SK-N-SH treated with all-trans-retinoic acid at 6 μM for 48 hours (cell line): ENCODE measurements around the gene ATF2.

Source experiments
- BACH2 ChIP-seq: fragments of 250-450 bp; sonication (Bioruptor Pico); IDR thresholded peaks from 2 replicates; pipeline ENCODE4 v1.9.0; 2021; ENCODE audit warnings: mild to moderate bottlenecking, borderline replicate concordance
- ESRRG ChIP-seq: fragments of 250-450 bp; sonication (Bioruptor Pico); IDR thresholded peaks from 2 replicates; pipeline ENCODE4 v1.6.1; 2021; ENCODE audit warnings: mild to moderate bottlenecking
- ISL1 ChIP-seq: fragments of 250-450 bp; sonication (Bioruptor Pico); IDR thresholded peaks from 2 replicates; pipeline ENCODE4 v2.1.2; 2022; ENCODE audit warnings: mild to moderate bottlenecking, moderate library complexity
- PPARA ChIP-seq: fragments of 250-450 bp; sonication (Bioruptor Pico); IDR thresholded peaks from 2 replicates; pipeline ENCODE4 v1.5.0; 2020; ENCODE audit warnings: mild to moderate bottlenecking, borderline replicate concordance
- TCF4 ChIP-seq: fragments of 250-450 bp; sonication (Bioruptor Pico); IDR thresholded peaks from 2 replicates; pipeline ENCODE4 v1.8.0; 2021; ENCODE audit warnings: mild to moderate bottlenecking, moderate library complexity, borderline replicate concordance
- TOX ChIP-seq: fragments of 250-450 bp; sonication (Bioruptor Pico); IDR thresholded peaks from 2 replicates; pipeline ENCODE4 v1.8.0; 2021; ENCODE audit warnings: mild to moderate bottlenecking, moderate library complexity, borderline replicate concordance
- ZFP3 ChIP-seq: fragments of 250-450 bp; sonication (Bioruptor Pico); IDR thresholded peaks from 2 replicates; pipeline ENCODE4 v1.5.0; 2020; ENCODE audit warnings: mild to moderate bottlenecking, moderate library complexity
- ZNF565 ChIP-seq: fragments of 450-650 bp; formaldehyde crosslinking; conservative IDR thresholded peaks from 2 replicates; pipeline ENCODE4 v1.5.0; 2020; ENCODE audit warnings: low read depth, mild to moderate bottlenecking, moderate library complexity
- ZNF70 ChIP-seq: fragments of 450-650 bp; formaldehyde crosslinking; IDR thresholded peaks from 2 replicates; pipeline ENCODE4 v1.5.0; 2020; ENCODE audit warnings: mild to moderate bottlenecking, moderate library complexity
- ZNF8 ChIP-seq: fragments of 450-650 bp; formaldehyde crosslinking; IDR thresholded peaks from 2 replicates; pipeline ENCODE4 v1.5.0; 2020; ENCODE audit warnings: mild to moderate bottlenecking, moderate library complexity
- TF ChIP-seq, protein P1 (sequence below): fragments of 250-450 bp; sonication (Bioruptor Pico); IDR thresholded peaks from 2 replicates; pipeline ENCODE4 v1.8.0; 2020; ENCODE audit warnings: mild to moderate bottlenecking, moderate library complexity, borderline replicate concordance
- TF ChIP-seq, protein P2 (sequence below): fragments of 250-450 bp; sonication (Bioruptor Pico); IDR thresholded peaks from 2 replicates; pipeline ENCODE4 v1.5.1; 2020; ENCODE audit warnings: low read depth, mild to moderate bottlenecking, moderate library complexity
- TF ChIP-seq, protein P3 (sequence below): fragments of 250-450 bp; sonication (Bioruptor Pico); IDR thresholded peaks from 2 replicates; pipeline ENCODE4 v1.5.1; 2021; ENCODE audit warnings: mild to moderate bottlenecking, moderate library complexity
- TF ChIP-seq, protein P4 (sequence below): fragments of 250-450 bp; sonication (Bioruptor Pico); IDR thresholded peaks from 2 replicates; pipeline ENCODE4 v1.8.0; 2021; ENCODE audit warnings: low read depth, mild to moderate bottlenecking, moderate library complexity, borderline replicate concordance

GRCh38 chr2:175037941-175038340, 130.1 kb downstream of the ATF2 start:
- TF ChIP-seq, protein P1, sequence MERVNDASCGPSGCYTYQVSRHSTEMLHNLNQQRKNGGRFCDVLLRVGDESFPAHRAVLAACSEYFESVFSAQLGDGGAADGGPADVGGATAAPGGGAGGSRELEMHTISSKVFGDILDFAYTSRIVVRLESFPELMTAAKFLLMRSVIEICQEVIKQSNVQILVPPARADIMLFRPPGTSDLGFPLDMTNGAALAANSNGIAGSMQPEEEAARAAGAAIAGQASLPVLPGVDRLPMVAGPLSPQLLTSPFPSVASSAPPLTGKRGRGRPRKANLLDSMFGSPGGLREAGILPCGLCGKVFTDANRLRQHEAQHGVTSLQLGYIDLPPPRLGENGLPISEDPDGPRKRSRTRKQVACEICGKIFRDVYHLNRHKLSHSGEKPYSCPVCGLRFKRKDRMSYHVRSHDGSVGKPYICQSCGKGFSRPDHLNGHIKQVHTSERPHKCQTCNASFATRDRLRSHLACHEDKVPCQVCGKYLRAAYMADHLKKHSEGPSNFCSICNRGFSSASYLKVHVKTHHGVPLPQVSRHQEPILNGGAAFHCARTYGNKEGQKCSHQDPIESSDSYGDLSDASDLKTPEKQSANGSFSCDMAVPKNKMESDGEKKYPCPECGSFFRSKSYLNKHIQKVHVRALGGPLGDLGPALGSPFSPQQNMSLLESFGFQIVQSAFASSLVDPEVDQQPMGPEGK (CRISPR knock-in tag), result no peak
- no peak for TF ChIP-seq ZFP3 (CRISPR knock-in tag)
- TF ChIP-seq ZNF70 (CRISPR knock-in tag), result no peak
- no peak for TF ChIP-seq ZNF8 (CRISPR knock-in tag)
- TF ChIP-seq ESRRG, result no peak
- TF ChIP-seq ZNF565 (CRISPR knock-in tag), result no peak
- TF ChIP-seq PPARA, result no peak
- TF ChIP-seq TOX (CRISPR knock-in tag), result no peak
- TF ChIP-seq, protein P2, sequence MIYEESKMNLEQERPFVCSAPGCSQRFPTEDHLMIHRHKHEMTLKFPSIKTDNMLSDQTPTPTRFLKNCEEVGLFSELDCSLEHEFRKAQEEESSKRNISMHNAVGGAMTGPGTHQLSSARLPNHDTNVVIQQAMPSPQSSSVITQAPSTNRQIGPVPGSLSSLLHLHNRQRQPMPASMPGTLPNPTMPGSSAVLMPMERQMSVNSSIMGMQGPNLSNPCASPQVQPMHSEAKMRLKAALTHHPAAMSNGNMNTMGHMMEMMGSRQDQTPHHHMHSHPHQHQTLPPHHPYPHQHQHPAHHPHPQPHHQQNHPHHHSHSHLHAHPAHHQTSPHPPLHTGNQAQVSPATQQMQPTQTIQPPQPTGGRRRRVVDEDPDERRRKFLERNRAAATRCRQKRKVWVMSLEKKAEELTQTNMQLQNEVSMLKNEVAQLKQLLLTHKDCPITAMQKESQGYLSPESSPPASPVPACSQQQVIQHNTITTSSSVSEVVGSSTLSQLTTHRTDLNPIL, result no peak
- no peak for TF ChIP-seq ISL1 (CRISPR knock-in tag)
- TF ChIP-seq BACH2 (CRISPR knock-in tag), result no peak
- no peak for TF ChIP-seq TCF4 (CRISPR knock-in tag)
- TF ChIP-seq, protein P3, sequence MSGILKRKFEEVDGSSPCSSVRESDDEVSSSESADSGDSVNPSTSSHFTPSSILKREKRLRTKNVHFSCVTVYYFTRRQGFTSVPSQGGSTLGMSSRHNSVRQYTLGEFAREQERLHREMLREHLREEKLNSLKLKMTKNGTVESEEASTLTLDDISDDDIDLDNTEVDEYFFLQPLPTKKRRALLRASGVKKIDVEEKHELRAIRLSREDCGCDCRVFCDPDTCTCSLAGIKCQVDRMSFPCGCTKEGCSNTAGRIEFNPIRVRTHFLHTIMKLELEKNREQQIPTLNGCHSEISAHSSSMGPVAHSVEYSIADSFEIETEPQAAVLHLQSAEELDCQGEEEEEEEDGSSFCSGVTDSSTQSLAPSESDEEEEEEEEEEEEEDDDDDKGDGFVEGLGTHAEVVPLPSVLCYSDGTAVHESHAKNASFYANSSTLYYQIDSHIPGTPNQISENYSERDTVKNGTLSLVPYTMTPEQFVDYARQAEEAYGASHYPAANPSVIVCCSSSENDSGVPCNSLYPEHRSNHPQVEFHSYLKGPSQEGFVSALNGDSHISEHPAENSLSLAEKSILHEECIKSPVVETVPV (CRISPR knock-in tag), result no peak
- TF ChIP-seq, protein P4, sequence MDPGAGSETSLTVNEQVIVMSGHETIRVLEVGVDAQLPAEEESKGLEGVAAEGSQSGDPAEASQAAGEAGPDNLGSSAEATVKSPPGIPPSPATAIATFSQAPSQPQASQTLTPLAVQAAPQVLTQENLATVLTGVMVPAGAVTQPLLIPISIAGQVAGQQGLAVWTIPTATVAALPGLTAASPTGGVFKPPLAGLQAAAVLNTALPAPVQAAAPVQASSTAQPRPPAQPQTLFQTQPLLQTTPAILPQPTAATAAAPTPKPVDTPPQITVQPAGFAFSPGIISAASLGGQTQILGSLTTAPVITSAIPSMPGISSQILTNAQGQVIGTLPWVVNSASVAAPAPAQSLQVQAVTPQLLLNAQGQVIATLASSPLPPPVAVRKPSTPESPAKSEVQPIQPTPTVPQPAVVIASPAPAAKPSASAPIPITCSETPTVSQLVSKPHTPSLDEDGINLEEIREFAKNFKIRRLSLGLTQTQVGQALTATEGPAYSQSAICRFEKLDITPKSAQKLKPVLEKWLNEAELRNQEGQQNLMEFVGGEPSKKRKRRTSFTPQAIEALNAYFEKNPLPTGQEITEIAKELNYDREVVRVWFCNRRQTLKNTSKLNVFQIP (CRISPR knock-in tag), result no peak
